ENCODE measurements around the gene PHF2.

The PHF2 gene

GRCh38 chr9:93600504-93600903 lies 24.1 kb downstream of the PHF2 start:
- Histone ChIP-seq H3K9me3 (ENCODE audit: control insufficient read depth, low read length) (no peaks in the 10 kb centered on the region), H3K4me1 (ENCODE audit: control insufficient read depth, insufficient read depth, low read length) (peaks cover 21% of the 10 kb centered on the region), H3K4me3 (ENCODE audit: insufficient read depth, low read depth, low read length) (no peak overlapping the region), H3K27me3 (ENCODE audit: control insufficient read depth, insufficient read depth, low read length, poor library complexity, severe bottlenecking) (no peaks in the 10 kb centered on the region), H3K27ac (ENCODE audit: insufficient read depth, low read depth, low read length, poor library complexity, severe bottlenecking) (no peak overlapping the region), H3K36me3 (ENCODE audit: control insufficient read depth, insufficient read depth, low read length) (no peaks in the 10 kb centered on the region)
- WGBS, 2 experiments = 40 to 43% methylated on average over 3 of the region's 3 CpGs

GRCh38 chr9:93601063-93601462 lies 24.7 kb downstream of the PHF2 start:
- H3K4me3 ChIP-seq (ENCODE audit: insufficient read depth, low read depth, low read length) = no peak overlapping the region
- H3K27me3 ChIP-seq (ENCODE audit: control insufficient read depth, insufficient read depth, low read length, poor library complexity, severe bottlenecking) = no peaks in the 10 kb centered on the region
- H3K4me1 ChIP-seq (ENCODE audit: control insufficient read depth, insufficient read depth, low read length) = peaks cover 21% of the 10 kb centered on the region
- no peaks in the 10 kb centered on the region for H3K36me3 ChIP-seq (ENCODE audit: control insufficient read depth, insufficient read depth, low read length)
- WGBS, 2 experiments = 89 to 92% methylated on average over 4 of the region's 4 CpGs
- H3K27ac ChIP-seq (ENCODE audit: insufficient read depth, low read depth, low read length, poor library complexity, severe bottlenecking) = no peak overlapping the region
- H3K9me3 ChIP-seq (ENCODE audit: control insufficient read depth, low read length) = no peaks in the 10 kb centered on the region

- Histone ChIP-seq H3K4me1 (ENCODE audit: control insufficient read depth, insufficient read depth, low read length) (peaks cover 21% of the 10 kb centered on the region), H3K9me3 (ENCODE audit: control insufficient read depth, low read length) (no peaks in the 10 kb centered on the region), H3K27ac (ENCODE audit: insufficient read depth, low read depth, low read length, poor library complexity, severe bottlenecking) (no peak overlapping the region), H3K36me3 (ENCODE audit: control insufficient read depth, insufficient read depth, low read length) (no peaks in the 10 kb centered on the region), H3K27me3 (ENCODE audit: control insufficient read depth, insufficient read depth, low read length, poor library complexity, severe bottlenecking) (no peaks in the 10 kb centered on the region), H3K4me3 (ENCODE audit: insufficient read depth, low read depth, low read length) (no peak overlapping the region)
- WGBS, 2 experiments = 86 to 92% methylated on average over 4 to 5 of the region's 5 CpGs
These were observed 25.3 kb downstream of the PHF2 start for GRCh38 chr9:93601666-93602065.

- Histone ChIP-seq H3K36me3 (ENCODE audit: control insufficient read depth, insufficient read depth, low read length) (no peaks in the 10 kb centered on the region), H3K27me3 (ENCODE audit: control insufficient read depth, insufficient read depth, low read length, poor library complexity, severe bottlenecking) (no peaks in the 10 kb centered on the region), H3K27ac (ENCODE audit: insufficient read depth, low read depth, low read length, poor library complexity, severe bottlenecking) (no peak overlapping the region), H3K4me1 (ENCODE audit: control insufficient read depth, insufficient read depth, low read length) (peaks cover 16% of the 10 kb centered on the region), H3K4me3 (ENCODE audit: insufficient read depth, low read depth, low read length) (no peak overlapping the region), H3K9me3 (ENCODE audit: control insufficient read depth, low read length) (no peaks in the 10 kb centered on the region)
- 94 to 96% methylated on average over 15 of the region's 15 CpGs for WGBS, 2 experiments
These were observed 26.6 kb downstream of the PHF2 start for GRCh38 chr9:93603011-93603410.

- H3K27ac ChIP-seq (ENCODE audit: insufficient read depth, low read depth, low read length, poor library complexity, severe bottlenecking) = no peak overlapping the region
- H3K9me3 ChIP-seq (ENCODE audit: control insufficient read depth, low read length) = no peaks in the 10 kb centered on the region
- H3K36me3 ChIP-seq (ENCODE audit: control insufficient read depth, insufficient read depth, low read length) = no peaks in the 10 kb centered on the region
- H3K4me1 ChIP-seq (ENCODE audit: control insufficient read depth, insufficient read depth, low read length) = peaks cover 11% of the 10 kb centered on the region
- H3K27me3 ChIP-seq (ENCODE audit: control insufficient read depth, insufficient read depth, low read length, poor library complexity, severe bottlenecking) = no peaks in the 10 kb centered on the region
- no peak overlapping the region for H3K4me3 ChIP-seq (ENCODE audit: insufficient read depth, low read depth, low read length)
- WGBS, 2 experiments = 67 to 72% methylated on average over 4 of the region's 4 CpGs
These were observed 27.5 kb downstream of the PHF2 start for GRCh38 chr9:93603906-93604326.

- H3K27ac ChIP-seq (ENCODE audit: insufficient read depth, low read depth, low read length, poor library complexity, severe bottlenecking) = no peak overlapping the region
- H3K9me3 ChIP-seq (ENCODE audit: control insufficient read depth, low read length) = no peaks in the 10 kb centered on the region
- H3K4me3 ChIP-seq (ENCODE audit: insufficient read depth, low read depth, low read length) = no peak overlapping the region
- H3K27me3 ChIP-seq (ENCODE audit: control insufficient read depth, insufficient read depth, low read length, poor library complexity, severe bottlenecking) = no peaks in the 10 kb centered on the region
- 45 to 61% methylated on average over 2 to 3 of the region's 3 CpGs for WGBS, 2 experiments
- no peaks in the 10 kb centered on the region for H3K4me1 ChIP-seq (ENCODE audit: control insufficient read depth, insufficient read depth, low read length)
- no peaks in the 10 kb centered on the region for H3K36me3 ChIP-seq (ENCODE audit: control insufficient read depth, insufficient read depth, low read length)
These were observed 29.8 kb downstream of the PHF2 start for GRCh38 chr9:93606187-93606586.

- Histone ChIP-seq H3K4me3 (ENCODE audit: insufficient read depth, low read depth, low read length) (no peak overlapping the region), H3K36me3 (ENCODE audit: control insufficient read depth, insufficient read depth, low read length) (no peaks in the 10 kb centered on the region), H3K27ac (ENCODE audit: insufficient read depth, low read depth, low read length, poor library complexity, severe bottlenecking) (no peak overlapping the region), H3K4me1 (ENCODE audit: control insufficient read depth, insufficient read depth, low read length) (no peaks in the 10 kb centered on the region), H3K9me3 (ENCODE audit: control insufficient read depth, low read length) (no peaks in the 10 kb centered on the region), H3K27me3 (ENCODE audit: control insufficient read depth, insufficient read depth, low read length, poor library complexity, severe bottlenecking) (no peaks in the 10 kb centered on the region)
- WGBS, 2 experiments = 83 to 100% methylated on average over 1 of the region's 1 CpG
These were observed 33.8 kb downstream of the PHF2 start for GRCh38 chr9:93610206-93610605.

- no peaks in the 10 kb centered on the region for H3K4me1 ChIP-seq (ENCODE audit: control insufficient read depth, insufficient read depth, low read length)
- H3K36me3 ChIP-seq (ENCODE audit: control insufficient read depth, insufficient read depth, low read length) = no peaks in the 10 kb centered on the region
- no peak overlapping the region for H3K27ac ChIP-seq (ENCODE audit: insufficient read depth, low read depth, low read length, poor library complexity, severe bottlenecking)
- 81% methylated on average over 2 of the region's 2 CpGs; no CpG with 5 or more reads in 1 of the 2 experiments for WGBS, 2 experiments
- no peaks in the 10 kb centered on the region for H3K27me3 ChIP-seq (ENCODE audit: control insufficient read depth, insufficient read depth, low read length, poor library complexity, severe bottlenecking)
- H3K9me3 ChIP-seq (ENCODE audit: control insufficient read depth, low read length) = no peaks in the 10 kb centered on the region
- H3K4me3 ChIP-seq (ENCODE audit: insufficient read depth, low read depth, low read length) = no peak overlapping the region
These were observed 35.8 kb downstream of the PHF2 start for GRCh38 chr9:93612052-93612795.

- no peaks in the 10 kb centered on the region for H3K4me1 ChIP-seq (ENCODE audit: control insufficient read depth, insufficient read depth, low read length)
- no peaks in the 10 kb centered on the region for H3K27me3 ChIP-seq (ENCODE audit: control insufficient read depth, insufficient read depth, low read length, poor library complexity, severe bottlenecking)
- 90 to 92% methylated on average over 5 of the region's 5 CpGs for WGBS, 2 experiments
- H3K27ac ChIP-seq (ENCODE audit: insufficient read depth, low read depth, low read length, poor library complexity, severe bottlenecking) = no peak overlapping the region
- H3K9me3 ChIP-seq (ENCODE audit: control insufficient read depth, low read length) = no peaks in the 10 kb centered on the region
- no peaks in the 10 kb centered on the region for H3K36me3 ChIP-seq (ENCODE audit: control insufficient read depth, insufficient read depth, low read length)
- H3K4me3 ChIP-seq (ENCODE audit: insufficient read depth, low read depth, low read length) = no peak overlapping the region
These were observed 36.4 kb downstream of the PHF2 start for GRCh38 chr9:93612796-93613154.

- WGBS, 2 experiments = 90 to 91% methylated on average over 5 of the region's 5 CpGs
- H3K27ac ChIP-seq (ENCODE audit: insufficient read depth, low read depth, low read length, poor library complexity, severe bottlenecking) = no peak overlapping the region
- H3K36me3 ChIP-seq (ENCODE audit: control insufficient read depth, insufficient read depth, low read length) = no peaks in the 10 kb centered on the region
- H3K9me3 ChIP-seq (ENCODE audit: control insufficient read depth, low read length) = no peaks in the 10 kb centered on the region
- no peaks in the 10 kb centered on the region for H3K27me3 ChIP-seq (ENCODE audit: control insufficient read depth, insufficient read depth, low read length, poor library complexity, severe bottlenecking)
- no peak overlapping the region for H3K4me3 ChIP-seq (ENCODE audit: insufficient read depth, low read depth, low read length)
- H3K4me1 ChIP-seq (ENCODE audit: control insufficient read depth, insufficient read depth, low read length) = no peaks in the 10 kb centered on the region
These were observed 36.8 kb downstream of the PHF2 start for GRCh38 chr9:93613174-93613573.

All from ectodermal cell (in vitro differentiated cells).